Fibroblast of lung (primary cell): ENCODE measurements around the gene TNNI3K.

Experiments
- CTCF ChIP-seq, 2 donors: IDR thresholded peaks in 1 of 2; conservative IDR thresholded peaks in 1 of 2; 1 replicate in 1 of 2; 2 replicates in 1 of 2; pipeline ENCODE4 v1.5.1; 2011 to 2012; ENCODE audit warnings: low read length in 2 of 2, control low read depth in 1 of 2, inconsistent platforms in 1 of 2, low read depth in 1 of 2, mild to moderate bottlenecking in 1 of 2
- EZH2 ChIP-seq: IDR thresholded peaks from 2 replicates; pipeline ENCODE4 v1.5.1; 2012; ENCODE audit warnings: low read length, control low read depth, mild to moderate bottlenecking; ENCODE audit errors: missing control alignments

- TF ChIP-seq CTCF (conservative IDR thresholded peaks at IDR 0.05 in 1 of 2, IDR thresholded peaks at IDR 0.05 in 1 of 2; ENCODE audit: low read depth in 1 of 2, low read length in 2 of 2) (no peak), EZH2 (no peak)
These were observed 153.7 kb downstream of the TNNI3K start for GRCh38 chr1:74388855-74389254.
